IMR-90 (cell line): ENCODE data around the gene PTPN5.

Experiments used
- CHD1 ChIP-seq: IDR thresholded peaks from 2 replicates; pipeline ENCODE4 v1.6.1; 2012; ENCODE audit warnings: low read depth, low read length, improper control_type of control experiment
- CTCF ChIP-seq: conservative IDR thresholded peaks from 2 replicates; pipeline ENCODE4 v1.5.1; 2012; ENCODE audit warnings: mild to moderate bottlenecking, low read depth, low read length, improper control_type of control experiment
- FOS ChIP-seq: fragments of 150-350 bp; IDR thresholded peaks from 2 replicates; pipeline ENCODE4 v1.6.1; 2016; ENCODE audit warnings: low read depth, low read length
- NFE2L2 ChIP-seq: fragments of 150-350 bp; IDR thresholded peaks from 2 replicates; pipeline ENCODE4 v1.6.1; 2016; ENCODE audit warnings: low read depth, mild to moderate bottlenecking, low read length
- POLR2A ChIP-seq: IDR thresholded peaks from 2 replicates; pipeline ENCODE4 v1.6.1; 2012; ENCODE audit warnings: mild to moderate bottlenecking, low read depth, low read length
- RAD21 ChIP-seq: IDR thresholded peaks from 2 replicates; pipeline ENCODE4 v1.6.1; 2012; ENCODE audit warnings: low read length, improper control_type of control experiment
- SMC3 ChIP-seq: fragments of 150-350 bp; IDR thresholded peaks from 2 replicates; pipeline ENCODE4 v1.6.1; 2016; ENCODE audit warnings: low read depth, mild to moderate bottlenecking, antibody characterized with exemption, low read length, moderate library complexity

DNA sequence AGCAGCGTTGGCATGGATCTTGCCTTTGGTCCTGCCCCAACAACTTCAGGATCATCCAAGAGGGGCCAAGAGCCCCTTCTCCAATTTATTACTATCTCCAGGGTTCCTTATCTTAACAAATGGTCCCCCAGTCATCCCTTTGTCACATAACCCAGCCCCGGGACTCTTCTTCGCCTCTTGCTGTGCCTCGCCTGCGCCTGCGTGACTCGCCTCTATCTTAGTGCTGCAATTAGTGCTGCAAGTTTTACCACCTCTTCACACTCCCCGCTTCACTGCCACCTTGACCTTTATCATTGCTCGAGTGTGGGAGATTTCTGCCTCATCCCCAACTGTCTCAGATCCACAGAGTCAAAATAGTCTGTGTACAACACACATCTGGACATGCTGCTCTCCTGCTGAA lies 61.6 kb downstream of the PTPN5 start:
- TF ChIP-seq CHD1 (no peak), CTCF (no peak), POLR2A (no peak), RAD21 (no peak), NFE2L2 (no peak), SMC3 (no peak), FOS (no peak)
